ENCODE data around the gene CDH4. TPM values are rescaled to one million over a fixed set of nuclear protein-coding genes. Genes with fewer than 3 reads are reported as not detected.

CDH4 gene
- total and polyA plus RNA-seq, 2 of the 4 experiments (the other 2 are of a cell fraction): 1.6 to 3.5 TPM

DNA sequence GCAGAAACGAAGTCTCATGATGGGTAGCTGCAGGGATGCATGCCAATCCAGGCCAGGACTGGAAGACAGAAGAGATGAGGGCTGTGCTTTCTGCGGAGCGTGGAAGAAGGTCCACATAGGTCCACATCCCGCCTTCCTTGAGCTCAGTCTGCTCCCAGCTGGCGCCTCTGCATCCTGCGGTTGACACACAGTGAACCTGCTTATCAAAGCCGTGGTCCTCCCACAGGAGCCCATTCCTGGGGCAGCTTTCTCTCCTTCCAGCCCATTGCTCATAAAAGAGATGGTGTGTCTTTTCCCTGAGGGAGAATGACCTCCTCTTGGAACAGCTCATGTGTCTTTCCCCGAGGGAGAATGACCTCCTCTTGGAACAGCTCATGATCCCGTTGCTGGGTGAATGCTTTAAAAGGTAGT lies 225.4 kb downstream of the CDH4 start:
- in situ Hi-C loops (cut with MboI; ENCODE audit: low sequenced_read_pairs): no loop called here
- no peak overlapping the region for H3K4ac ChIP-seq (ENCODE audit: low read depth, low read length)
- DNase-seq (no peak), ATAC-seq (ENCODE audit: low read depth) (no peak)
- H2BK120ac ChIP-seq (ENCODE audit: low read depth, low read length): no peak overlapping the region
- no peaks in the 10 kb centered on the region for H3K4me1 ChIP-seq (ENCODE audit: control insufficient read depth, insufficient read depth, low read length)
- no peak overlapping the region for H2AK5ac ChIP-seq (ENCODE audit: low read depth, low read length)
- intact Hi-C loops (cut with micrococcal nuclease): no loop called here
- CTCF ChIA-PET: no interaction called here
- no peaks in the 10 kb centered on the region for H3K79me1 ChIP-seq (ENCODE audit: low read depth in 1 of 2, low read length in 2 of 2)
- H2BK15ac ChIP-seq (ENCODE audit: low read depth, low read length): no peak overlapping the region
- no peak overlapping the region for H2AK9ac ChIP-seq (replicated peaks; ENCODE audit: low read depth, low read length, poor library complexity)
- H3K23ac ChIP-seq (ENCODE audit: low read depth, low read length): no peak overlapping the region
- H3K56ac ChIP-seq (ENCODE audit: extremely low read depth, insufficient read depth, low read length): no peak overlapping the region
- POLR2A ChIA-PET (ENCODE audit: unreplicated experiment): no interaction called here
- no peak overlapping the region for H3K18ac ChIP-seq (ENCODE audit: low read depth, low read length)
- H3K4me2 ChIP-seq (ENCODE audit: low read depth, low read length): no peak overlapping the region
- dilution Hi-C loops (cut with HindIII; ENCODE audit: low sequenced_read_pairs, unreplicated experiment): no loop called here
- H3K9ac ChIP-seq (ENCODE audit: low read depth, low read length): no peak overlapping the region
- H4K91ac ChIP-seq (ENCODE audit: insufficient read depth, low read depth, low read length): no peak overlapping the region
- no peak overlapping the region for H4K5ac ChIP-seq (ENCODE audit: low read depth, low read length)
- no peak overlapping the region for H3K14ac ChIP-seq (replicated peaks; ENCODE audit: low read depth, low read length)
- BruUV-seq (replicated peaks): no TSS peak
- no peak overlapping the region for H2BK20ac ChIP-seq (ENCODE audit: low read depth, low read length)
- H3K4me3 ChIP-seq (ENCODE audit: insufficient read depth, low read depth, low read length): no peak overlapping the region
- no peak overlapping the region for H2BK5ac ChIP-seq (ENCODE audit: low read depth, low read length, poor library complexity, severe bottlenecking)
- H3K27me3 ChIP-seq (ENCODE audit: control insufficient read depth, insufficient read depth, low read length): no peaks in the 10 kb centered on the region
- no peaks in the 10 kb centered on the region for H3K9me1 ChIP-seq (ENCODE audit: insufficient read depth, low read length)
- H3K9me3 ChIP-seq (ENCODE audit: control insufficient read depth, insufficient read depth, low read length): peaks cover 6% of the 10 kb centered on the region
- TF ChIP-seq RAD21 (IDR thresholded peaks at IDR 0.05; ENCODE audit: low read length) (no peak), RCOR1 (IDR thresholded peaks at IDR 0.05; ENCODE audit: insufficient replicate concordance, low read length) (no peak), MXI1 (IDR thresholded peaks at IDR 0.05; ENCODE audit: borderline replicate concordance, low read depth, low read length) (no peak), MAFK (IDR thresholded peaks at IDR 0.05; ENCODE audit: low read depth, low read length) (no peak), FOS (IDR thresholded peaks at IDR 0.05; ENCODE audit: low read depth, low read length) (no peak)
- TF ChIP-seq, protein P1, sequence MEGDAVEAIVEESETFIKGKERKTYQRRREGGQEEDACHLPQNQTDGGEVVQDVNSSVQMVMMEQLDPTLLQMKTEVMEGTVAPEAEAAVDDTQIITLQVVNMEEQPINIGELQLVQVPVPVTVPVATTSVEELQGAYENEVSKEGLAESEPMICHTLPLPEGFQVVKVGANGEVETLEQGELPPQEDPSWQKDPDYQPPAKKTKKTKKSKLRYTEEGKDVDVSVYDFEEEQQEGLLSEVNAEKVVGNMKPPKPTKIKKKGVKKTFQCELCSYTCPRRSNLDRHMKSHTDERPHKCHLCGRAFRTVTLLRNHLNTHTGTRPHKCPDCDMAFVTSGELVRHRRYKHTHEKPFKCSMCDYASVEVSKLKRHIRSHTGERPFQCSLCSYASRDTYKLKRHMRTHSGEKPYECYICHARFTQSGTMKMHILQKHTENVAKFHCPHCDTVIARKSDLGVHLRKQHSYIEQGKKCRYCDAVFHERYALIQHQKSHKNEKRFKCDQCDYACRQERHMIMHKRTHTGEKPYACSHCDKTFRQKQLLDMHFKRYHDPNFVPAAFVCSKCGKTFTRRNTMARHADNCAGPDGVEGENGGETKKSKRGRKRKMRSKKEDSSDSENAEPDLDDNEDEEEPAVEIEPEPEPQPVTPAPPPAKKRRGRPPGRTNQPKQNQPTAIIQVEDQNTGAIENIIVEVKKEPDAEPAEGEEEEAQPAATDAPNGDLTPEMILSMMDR (conservative IDR thresholded peaks at IDR 0.05; ENCODE audit: low read depth, low read length): no peak
- no peaks in the 10 kb centered on the region for H3K36me3 ChIP-seq (ENCODE audit: control insufficient read depth, insufficient read depth, low read length)
- H2AFZ ChIP-seq (replicated peaks; ENCODE audit: low read length, poor library complexity): no peak overlapping the region
- no peaks in the 10 kb centered on the region for H4K20me1 ChIP-seq (ENCODE audit: insufficient read depth, low read length)
- no peak overlapping the region for H4K8ac ChIP-seq (ENCODE audit: low read depth in 2 of 2, low read length in 2 of 2)
- 80% methylated on average over 2 of the region's 9 CpGs; no CpG with 5 or more reads in 1 of the 2 experiments for WGBS, 2 experiments (ENCODE audit: extremely low coverage in 2 of 2, insufficient read length in 1 of 2)
- H3K27ac ChIP-seq (ENCODE audit: insufficient read depth, low read length): no peak overlapping the region

Measured in IMR-90 (cell line).